ENCODE results near the gene GNA12. TPM values are rescaled to one million over a fixed set of nuclear protein-coding genes. Genes with fewer than 3 reads are reported as not detected.

Gene GNA12
- total RNA-seq, 4 donors from 2014 or later, result 7.6 to 8.4 (median 8.1) TPM

- Histone ChIP-seq H3K4me1 (no peaks in the 10 kb centered on the region), H3K27me3 (peaks cover 0 to 3% (median 2%) of the 10 kb centered on the region in 3 donors), H3K27ac (no peak overlapping the region), H3K36me3 (no peaks in the 10 kb centered on the region), H3K9me3 (no peaks in the 10 kb centered on the region), H3K4me3 (no peak overlapping the region)
- no peak for DNase-seq
- in situ Hi-C loops (cut with MboI; ENCODE audit: low sequenced_read_pairs in 4 of 4), result no loop called here
- intact Hi-C loops (cut with DNase I; ENCODE audit: low total_unique reads), result no loop called here
- no peak for TF ChIP-seq POLR2A (IDR thresholded peaks at IDR 0.05)
- TF ChIP-seq CTCF (IDR thresholded peaks at IDR 0.05 in 4 of 5, conservative IDR thresholded peaks at IDR 0.05 in 1 of 5), result no peak
- no peak for ATAC-seq
These were observed 32.1 kb upstream of the GNA12 start for GRCh38 chr7:2876031-2876731.

- no peak for TF ChIP-seq CTCF (IDR thresholded peaks at IDR 0.05 in 4 of 5, conservative IDR thresholded peaks at IDR 0.05 in 1 of 5)
- TF ChIP-seq POLR2A (IDR thresholded peaks at IDR 0.05), result no peak
- Histone ChIP-seq H3K27ac (no peak overlapping the region), H3K27me3 (peaks cover 0 to 3% (median 2%) of the 10 kb centered on the region in 3 donors), H3K4me1 (no peaks in the 10 kb centered on the region), H3K4me3 (no peak overlapping the region), H3K9me3 (no peaks in the 10 kb centered on the region), H3K36me3 (no peaks in the 10 kb centered on the region)
- ATAC-seq, result no peak
- intact Hi-C loops (cut with DNase I; ENCODE audit: low total_unique reads), result no loop called here
- no peak for DNase-seq
- in situ Hi-C loops (cut with MboI; ENCODE audit: low sequenced_read_pairs in 4 of 4), result no loop called here
These were observed 29.8 kb upstream of the GNA12 start for GRCh38 chr7:2873686-2874551.

- in situ Hi-C loops (cut with MboI; ENCODE audit: low sequenced_read_pairs in 4 of 4) (no loop called here), intact Hi-C loops (cut with DNase I; ENCODE audit: low total_unique reads) (no loop called here)
- TF ChIP-seq CTCF (IDR thresholded peaks at IDR 0.05 in 4 of 5, conservative IDR thresholded peaks at IDR 0.05 in 1 of 5) (no peak), POLR2A (IDR thresholded peaks at IDR 0.05) (no peak)
- no peaks in the 10 kb centered on the region for H3K4me1 ChIP-seq
- ATAC-seq (peak in 1 of 2 donors; percentile 36), DNase-seq (no peak)
- H3K27ac ChIP-seq, result no peak overlapping the region
- no peaks in the 10 kb centered on the region for H3K36me3 ChIP-seq
- H3K27me3 ChIP-seq, result peaks cover 0 to 3% (median 2%) of the 10 kb centered on the region in 3 donors
- no peak overlapping the region for H3K4me3 ChIP-seq
- no peaks in the 10 kb centered on the region for H3K9me3 ChIP-seq
These were observed 29.0 kb upstream of the GNA12 start for GRCh38 chr7:2873146-2873545.

GRCh38 chr7:2872296-2872874 lies 28.3 kb upstream of the GNA12 start:
- ATAC-seq (no peak), DNase-seq (no peak)
- Histone ChIP-seq H3K4me1 (no peaks in the 10 kb centered on the region), H3K27me3 (peaks cover 0 to 3% (median 2%) of the 10 kb centered on the region in 3 donors), H3K9me3 (no peaks in the 10 kb centered on the region), H3K36me3 (no peaks in the 10 kb centered on the region), H3K27ac (no peak overlapping the region), H3K4me3 (no peak overlapping the region)
- in situ Hi-C loops (cut with MboI; ENCODE audit: low sequenced_read_pairs in 4 of 4), result no loop called here
- intact Hi-C loops (cut with DNase I; ENCODE audit: low total_unique reads), result no loop called here
- TF ChIP-seq POLR2A (IDR thresholded peaks at IDR 0.05), result no peak
- no peak for TF ChIP-seq CTCF (IDR thresholded peaks at IDR 0.05 in 4 of 5, conservative IDR thresholded peaks at IDR 0.05 in 1 of 5)
